ENCODE data around the gene TMEM9. TPM values are rescaled to one million over a fixed set of nuclear protein-coding genes. Genes with fewer than 3 reads are reported as not detected.

The TMEM9 gene
- total RNA-seq, 3 donors from 2014 or later (not counting 1 experiment from before 2014, with no cell fraction given) = 16.2 to 18.1 (median 16.9) TPM

DNA sequence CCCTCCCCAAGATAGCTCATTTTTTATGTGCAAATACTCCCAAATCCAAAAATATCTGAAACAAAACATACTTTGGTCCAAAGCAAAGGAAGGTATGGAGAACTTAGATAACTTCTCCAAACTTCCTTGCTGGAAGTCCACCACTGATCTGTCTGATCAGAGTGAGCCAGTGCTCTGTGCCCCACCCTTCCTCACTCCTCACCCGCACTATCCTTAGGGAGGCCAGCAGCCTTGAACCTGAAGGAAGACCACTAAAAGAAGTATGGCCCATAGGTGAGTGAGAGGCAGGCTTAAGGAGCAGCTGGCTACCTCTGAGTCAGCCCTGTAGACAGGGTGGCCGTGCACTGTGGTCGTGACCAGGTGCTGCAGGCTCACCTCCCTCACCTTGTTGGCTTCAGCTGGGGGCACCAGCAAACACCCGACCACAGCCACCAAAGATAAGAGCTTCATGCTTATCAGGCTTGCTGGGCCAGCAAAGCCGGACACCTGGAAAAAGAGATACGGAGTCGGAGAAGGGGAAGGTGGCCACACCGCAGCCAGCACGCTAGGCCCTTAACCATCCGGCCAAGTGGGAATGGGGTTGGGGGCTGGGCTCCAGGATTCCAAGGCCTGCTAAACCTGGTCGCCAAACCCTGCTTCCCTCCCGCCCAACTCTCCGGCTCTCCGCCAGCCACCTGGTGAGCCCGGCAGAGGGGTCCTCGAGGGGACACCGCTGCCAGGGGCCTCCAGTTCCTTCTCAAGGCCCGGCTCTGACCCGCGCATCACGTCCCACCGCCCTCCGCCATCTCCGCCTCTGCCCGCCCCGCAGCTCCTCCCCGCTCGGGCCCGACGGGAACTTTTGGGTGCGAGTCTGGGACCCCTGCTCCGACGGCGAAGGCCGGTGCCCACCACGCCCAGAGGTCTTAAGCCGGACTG lies 543 bp downstream of the TMEM9 start:
- ATAC-seq = peak; percentile 79 to 80 (median 80)

DNA sequence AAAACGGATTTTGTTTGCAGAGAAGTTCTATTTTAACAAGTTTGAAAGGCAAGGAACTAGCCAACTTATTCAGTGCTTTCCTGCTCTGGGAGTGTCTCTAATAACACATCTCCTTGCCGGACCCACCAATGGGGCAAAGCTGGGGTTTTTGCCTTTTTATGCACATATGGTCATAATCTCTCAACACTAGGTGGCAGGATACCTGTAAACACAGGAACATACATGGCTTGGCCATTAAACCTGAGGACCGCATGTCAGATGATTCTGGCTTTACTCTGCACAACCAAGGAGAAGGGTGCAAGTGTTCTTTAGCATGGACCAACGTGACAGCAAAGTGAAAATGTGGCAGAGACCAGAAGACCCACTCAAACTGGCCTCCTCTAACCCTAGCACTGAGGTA lies 4.9 kb downstream of the TMEM9 start:
- H3K4me1 Mint-ChIP-seq = peaks cover 9 to 18% of the 10 kb centered on the region in 2 donors
- H3K36me3 ChIP-seq (ENCODE audit: control insufficient read depth, insufficient read depth, low read length) = peaks cover 14% of the 10 kb centered on the region

More for the DNA sequence above, 543 bp downstream of the TMEM9 start:
- peaks cover 4% of the 10 kb centered on the region for H3K36me3 ChIP-seq (ENCODE audit: control insufficient read depth, insufficient read depth, low read length)
- DNase-seq = no peak
- no peaks in the 10 kb centered on the region for H3K9me3 ChIP-seq (ENCODE audit: control insufficient read depth, insufficient read depth, low read length)
- H3K27ac ChIP-seq (ENCODE audit: low read length) = no peak overlapping the region
- Mint-ChIP-seq H3K27me3 (ENCODE audit: low read depth in 2 of 2) (peaks cover 14 to 17% of the 10 kb centered on the region in 2 donors), H3K9me3 (no peaks in the 10 kb centered on the region), H3K36me3 (no peaks in the 10 kb centered on the region), H3K4me3 (peak overlapping the region; percentile 91), H3K27ac (peak overlapping the region; percentile 75 to 83), H3K4me1 (peaks cover 13 to 24% of the 10 kb centered on the region in 2 donors)
- intact Hi-C loops (cut with micrococcal nuclease) = loop anchor here (5.0 kb wide), 1 partner anchor 136 kb away; no protein-coding TSS in a partner anchor
- TF ChIP-seq, protein P1, sequence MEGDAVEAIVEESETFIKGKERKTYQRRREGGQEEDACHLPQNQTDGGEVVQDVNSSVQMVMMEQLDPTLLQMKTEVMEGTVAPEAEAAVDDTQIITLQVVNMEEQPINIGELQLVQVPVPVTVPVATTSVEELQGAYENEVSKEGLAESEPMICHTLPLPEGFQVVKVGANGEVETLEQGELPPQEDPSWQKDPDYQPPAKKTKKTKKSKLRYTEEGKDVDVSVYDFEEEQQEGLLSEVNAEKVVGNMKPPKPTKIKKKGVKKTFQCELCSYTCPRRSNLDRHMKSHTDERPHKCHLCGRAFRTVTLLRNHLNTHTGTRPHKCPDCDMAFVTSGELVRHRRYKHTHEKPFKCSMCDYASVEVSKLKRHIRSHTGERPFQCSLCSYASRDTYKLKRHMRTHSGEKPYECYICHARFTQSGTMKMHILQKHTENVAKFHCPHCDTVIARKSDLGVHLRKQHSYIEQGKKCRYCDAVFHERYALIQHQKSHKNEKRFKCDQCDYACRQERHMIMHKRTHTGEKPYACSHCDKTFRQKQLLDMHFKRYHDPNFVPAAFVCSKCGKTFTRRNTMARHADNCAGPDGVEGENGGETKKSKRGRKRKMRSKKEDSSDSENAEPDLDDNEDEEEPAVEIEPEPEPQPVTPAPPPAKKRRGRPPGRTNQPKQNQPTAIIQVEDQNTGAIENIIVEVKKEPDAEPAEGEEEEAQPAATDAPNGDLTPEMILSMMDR (IDR thresholded peaks at IDR 0.05) = no peak
- peaks cover 14% of the 10 kb centered on the region for H3K4me1 ChIP-seq (ENCODE audit: control insufficient read depth, insufficient read depth, low read length)
- H3K4me3 ChIP-seq (ENCODE audit: low read length) = peak overlapping the region; percentile 56
- 3% methylated on average over 37 of the region's 37 CpGs for WGBS (ENCODE audit: insufficient coverage)
- no peaks in the 10 kb centered on the region for H3K27me3 ChIP-seq (ENCODE audit: control insufficient read depth, insufficient read depth, low read length)

DNA sequence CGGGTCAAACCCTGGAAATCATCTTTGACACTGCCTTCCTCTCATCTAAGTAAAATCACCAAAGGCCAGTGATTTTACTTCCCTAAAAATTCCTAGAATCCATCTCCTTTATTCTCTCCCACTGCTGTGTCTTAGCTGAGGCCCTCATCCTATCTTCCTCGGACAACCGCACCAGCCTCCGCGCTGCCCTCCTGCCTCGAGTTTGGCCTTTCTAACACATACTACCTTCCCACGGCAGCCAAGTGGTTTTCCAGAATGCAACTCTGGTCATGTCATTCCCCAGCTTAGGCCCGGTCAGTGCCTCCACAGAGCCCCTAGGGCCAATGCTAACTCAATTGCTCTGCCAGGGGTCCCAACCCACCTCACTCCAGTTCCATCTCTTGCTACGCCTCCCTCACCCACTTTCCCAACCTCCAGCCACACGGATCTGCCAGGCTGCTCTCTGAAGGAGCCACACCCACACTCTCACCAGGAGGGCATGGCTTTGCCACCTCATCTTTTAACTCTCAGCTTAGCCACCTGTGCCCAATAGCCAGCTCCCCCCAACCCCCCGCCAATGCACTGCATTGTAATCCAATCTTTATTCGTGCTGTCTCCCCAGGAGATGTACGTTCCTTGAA lies 6.8 kb downstream of the TMEM9 start:
- no peak for ATAC-seq
- Histone ChIP-seq H3K4me3 (ENCODE audit: low read length) (no peak overlapping the region), H3K4me1 (ENCODE audit: control insufficient read depth, insufficient read depth, low read length) (no peaks in the 10 kb centered on the region), H3K27me3 (ENCODE audit: control insufficient read depth, insufficient read depth, low read length) (no peaks in the 10 kb centered on the region), H3K36me3 (ENCODE audit: control insufficient read depth, insufficient read depth, low read length) (peaks cover 24% of the 10 kb centered on the region), H3K9me3 (ENCODE audit: control insufficient read depth, insufficient read depth, low read length) (no peaks in the 10 kb centered on the region), H3K27ac (ENCODE audit: low read length) (no peak overlapping the region)
- H3K27ac Mint-ChIP-seq = no peak overlapping the region
- H3K36me3 Mint-ChIP-seq = peaks cover 7% of the 10 kb centered on the region
- intact Hi-C loops (cut with micrococcal nuclease) = no loop called here
- no peaks in the 10 kb centered on the region for H3K9me3 Mint-ChIP-seq
- TF ChIP-seq, protein P1 (IDR thresholded peaks at IDR 0.05) = no peak
- DNase-seq = no peak
- H3K4me3 Mint-ChIP-seq = no peak overlapping the region
- H3K4me1 Mint-ChIP-seq = peaks cover 0 to 5% of the 10 kb centered on the region in 2 donors
- WGBS (ENCODE audit: insufficient coverage) = 91% methylated on average over 12 of the region's 13 CpGs
- H3K27me3 Mint-ChIP-seq (ENCODE audit: low read depth in 2 of 2) = no peaks in the 10 kb centered on the region

More for the DNA sequence above, 4.9 kb downstream of the TMEM9 start:
- Histone ChIP-seq H3K4me3 (ENCODE audit: low read length) (no peak overlapping the region), H3K27me3 (ENCODE audit: control insufficient read depth, insufficient read depth, low read length) (no peaks in the 10 kb centered on the region), H3K9me3 (ENCODE audit: control insufficient read depth, insufficient read depth, low read length) (no peaks in the 10 kb centered on the region), H3K4me1 (ENCODE audit: control insufficient read depth, insufficient read depth, low read length) (peaks cover 7% of the 10 kb centered on the region), H3K27ac (ENCODE audit: low read length) (no peak overlapping the region)
- Mint-ChIP-seq H3K27ac (no peak overlapping the region), H3K9me3 (no peaks in the 10 kb centered on the region), H3K27me3 (ENCODE audit: low read depth in 2 of 2) (no peaks in the 10 kb centered on the region), H3K4me3 (no peak overlapping the region), H3K36me3 (no peaks in the 10 kb centered on the region)
- intact Hi-C loops (cut with micrococcal nuclease) = no loop called here
- 89% methylated on average over 4 of the region's 4 CpGs for WGBS (ENCODE audit: insufficient coverage)
- ATAC-seq (no peak), DNase-seq (peak in 1 of 2 donors; percentile 43)
- TF ChIP-seq, protein P1 (IDR thresholded peaks at IDR 0.05) = no peak

Data from natural killer cell (primary cell).